Measurements from ENCODE around the gene ZNF850.

ZNF850 gene

GRCh38 chr19:36665832-36666231 is 106.8 kb downstream of the ZNF850 start:
- H3K36me3 ChIP-seq (ENCODE audit: control insufficient read depth in 1 of 2, insufficient read depth in 2 of 2, low read length in 2 of 2): peaks cover 8 to 9% of the 10 kb centered on the region in 2 donors
- H3K4me1 ChIP-seq (ENCODE audit: control insufficient read depth in 1 of 2, insufficient read depth in 2 of 2, low read length in 2 of 2): peaks cover 0 to 10% of the 10 kb centered on the region in 2 donors
- peak overlapping the region; percentile 90 to 98 for H3K4me3 ChIP-seq (ENCODE audit: low read depth in 1 of 2, low read length in 2 of 2)
- peaks cover 16 to 28% of the 10 kb centered on the region in 2 donors for H3K9me3 ChIP-seq (ENCODE audit: control insufficient read depth in 1 of 2, low read length in 2 of 2)
- H3K27me3 ChIP-seq (ENCODE audit: control insufficient read depth in 1 of 2, insufficient read depth in 2 of 2, low read length in 2 of 2): no peaks in the 10 kb centered on the region
- no peak overlapping the region for H3K27ac ChIP-seq (ENCODE audit: low read depth, low read length)
- H3K9ac ChIP-seq (ENCODE audit: low read depth in 1 of 2, low read length in 2 of 2): peak overlapping the region in 1 of 2 donors; percentile 63

All from duodenal mucosa (tissue), 2 donors.